Thyroid gland (tissue), 4 donors: ENCODE data around the gene SEMA6A.

Experiments
- CTCF ChIP-seq, 6 experiments: fragments of 200-600 bp in 3 of 6; fragments of 450-650 bp in 3 of 6; sonication (generic) in 3 of 6; IDR thresholded peaks; one replicate each; pipeline ENCODE4 v1.5.1; 2016 to 2019; ENCODE audit warnings: antibody characterized with exemption in 6 of 6, mild to moderate bottlenecking in 2 of 6, inconsistent platforms in 1 of 6, moderate library complexity in 1 of 6
- POLR2A ChIP-seq, 2 donors: fragments of 450-650 bp; IDR thresholded peaks; one replicate each; pipeline ENCODE4 v1.6.1; 2017; ENCODE audit warnings: antibody characterized with exemption in 2 of 2, mild to moderate bottlenecking in 2 of 2, moderate library complexity in 1 of 2

DNA sequence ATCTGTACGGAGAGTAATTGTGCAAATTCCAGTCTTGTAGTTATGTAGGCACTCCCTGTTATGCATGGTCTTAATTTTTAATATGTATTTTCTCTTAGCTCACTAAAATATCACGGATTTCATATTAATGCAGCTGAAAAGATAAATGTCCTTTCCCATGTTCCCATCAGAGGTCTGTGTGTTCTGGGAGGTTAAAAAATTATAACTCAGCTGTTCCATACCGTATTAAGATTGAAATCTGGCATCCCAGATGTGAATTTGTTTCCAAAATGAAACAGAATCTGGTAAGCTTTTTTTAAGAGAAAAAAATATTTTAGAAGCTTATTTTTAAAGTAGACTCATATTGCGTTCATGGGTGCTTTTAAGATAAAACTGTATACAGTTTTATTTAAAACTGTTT is 44.3 kb downstream of the SEMA6A start:
- TF ChIP-seq CTCF (IDR thresholded peaks at IDR 0.05): no peak
- no peak for TF ChIP-seq POLR2A (IDR thresholded peaks at IDR 0.05)
